Ishikawa (cell line): Measurements from ENCODE around the gene CCNL1.

Source experiments
- CEBPB ChIP-seq: IDR thresholded peaks from 2 replicates; pipeline ENCODE4 v1.6.1; 2012
- EP300 ChIP-seq: IDR thresholded peaks from 2 replicates; pipeline ENCODE4 v1.6.1; 2012; ENCODE audit warnings: borderline replicate concordance
- NFIC ChIP-seq: IDR thresholded peaks from 2 replicates; pipeline ENCODE4 v1.6.1; 2012
- REST ChIP-seq: IDR thresholded peaks from 2 replicates; pipeline ENCODE4 v1.6.1; 2012; ENCODE audit warnings: low read depth, mild to moderate bottlenecking
- YY1 ChIP-seq: IDR thresholded peaks from 2 replicates; pipeline ENCODE4 v1.6.1; 2012; ENCODE audit warnings: low read depth
- TF ChIP-seq, protein P1 (sequence below): IDR thresholded peaks from 2 replicates; pipeline ENCODE4 v1.6.1; 2012

DNA sequence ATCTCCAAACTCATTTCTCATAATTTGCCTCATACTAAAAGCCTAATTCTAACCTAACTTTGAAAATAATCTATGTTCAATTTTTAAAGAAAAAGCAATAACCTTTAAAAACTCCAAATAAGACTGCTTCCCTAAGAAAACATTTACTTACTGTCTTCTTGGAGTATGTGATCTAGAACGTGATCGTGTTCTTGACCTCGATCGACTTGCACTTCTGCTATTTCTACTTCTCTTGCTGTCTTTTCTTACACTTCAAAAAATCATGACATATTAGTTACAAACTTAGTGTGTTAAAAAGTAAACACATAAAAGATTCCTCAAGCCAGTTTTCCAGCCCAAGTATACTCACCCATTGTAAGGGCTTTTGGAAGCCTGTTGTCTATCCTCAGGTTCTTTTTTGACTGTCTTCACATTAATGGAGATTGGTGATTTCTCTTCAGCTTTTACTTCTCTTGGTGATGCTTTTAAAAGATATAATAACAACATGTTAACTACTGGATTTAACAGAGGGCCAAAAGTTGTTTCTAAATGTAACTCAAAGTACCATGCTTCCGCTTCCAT, 10.7 kb downstream of the CCNL1 start:
- TF ChIP-seq REST (no peak), EP300 (no peak), CEBPB (no peak), YY1 (no peak), NFIC (no peak)
- TF ChIP-seq, protein P1, sequence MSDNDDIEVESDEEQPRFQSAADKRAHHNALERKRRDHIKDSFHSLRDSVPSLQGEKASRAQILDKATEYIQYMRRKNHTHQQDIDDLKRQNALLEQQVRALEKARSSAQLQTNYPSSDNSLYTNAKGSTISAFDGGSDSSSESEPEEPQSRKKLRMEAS: no peak
